Smooth muscle cell (in vitro differentiated cells): ENCODE data around the gene GABBR2. TPM values are rescaled to one million over a fixed set of nuclear protein-coding genes. Genes with fewer than 3 reads are reported as not detected.

Experiments
- DNase-seq: peaks from one replicate; lab custom pipeline; 2025; ENCODE audit not compliant: unreplicated experiment; lab: John Stamatoyannopoulos, UW
- H2AFZ ChIP-seq: fragments of 200-600 bp; sonication (generic); 2 replicates; pipeline ENCODE4 v1.6.0; 2016; ENCODE audit warnings: antibody characterized with exemption, low read depth, mild to moderate bottlenecking
- H3F3A ChIP-seq: fragments of 200-600 bp; sonication (generic); 2 replicates; pipeline ENCODE4 v1.6.0; 2017; ENCODE audit warnings: antibody characterized with exemption, low read depth
- H3K27ac ChIP-seq: fragments of 200-600 bp; sonication (generic); 2 replicates; pipeline ENCODE4 v1.5.1; 2016; ENCODE audit warnings: low read depth, mild to moderate bottlenecking
- H3K27me3 ChIP-seq: fragments of 200-600 bp; sonication (generic); 2 replicates; pipeline ENCODE4 v1.6.1; 2016; ENCODE audit warnings: low read depth, mild to moderate bottlenecking
- H3K36me3 ChIP-seq: fragments of 200-600 bp; sonication (generic); 2 replicates; pipeline ENCODE4 v1.5.1; 2016; ENCODE audit warnings: low read depth
- H3K4me1 ChIP-seq: fragments of 200-600 bp; sonication (generic); 2 replicates; pipeline ENCODE4 v1.5.1; 2016; ENCODE audit warnings: low read depth
- H3K4me2 ChIP-seq: fragments of 200-600 bp; sonication (generic); 2 replicates; pipeline ENCODE4 v1.6.0; 2016; ENCODE audit warnings: mild to moderate bottlenecking
- H3K4me3 ChIP-seq: fragments of 200-600 bp; sonication (generic); 2 replicates; pipeline ENCODE4 v1.5.1; 2016; ENCODE audit warnings: mild to moderate bottlenecking
- H3K79me2 ChIP-seq: fragments of 200-600 bp; sonication (generic); 2 replicates; pipeline ENCODE4 v1.6.0; 2016; ENCODE audit warnings: low read depth, mild to moderate bottlenecking
- H3K9ac ChIP-seq: fragments of 200-600 bp; sonication (generic); 2 replicates; pipeline ENCODE4 v1.6.0; 2016; ENCODE audit warnings: low read depth
- H3K9me3 ChIP-seq: fragments of 200-600 bp; sonication (generic); replicated peaks from 2 replicates; pipeline ENCODE4 v1.5.1; 2016; ENCODE audit warnings: low read depth
- H4K20me1 ChIP-seq: fragments of 200-600 bp; sonication (generic); 2 replicates; pipeline ENCODE4 v1.6.0; 2016; ENCODE audit warnings: low read depth
- WGBS: methylation state at CpG from one replicate; pipeline ENCODE4 v1.1.7; 2016; ENCODE audit warnings: low lambda C conversion rate; 5-methylcytosine and 5-hydroxymethylcytosine counted together
- polyA plus RNA-seq: library from polyadenylated mRNA; unstranded; fragments of >200 nt; fragmentation: Nextera tagmentation; extraction: Ambion mirVana; gene quantifications from 2 replicates; pipeline ENCODE4 v1.2.1, GENCODE V29; 2016
- total RNA-seq: library from RNA; depleted of rRNA; stranded (reverse); fragments of >200 nt; gene quantifications from 2 replicates; pipeline ENCODE4 v1.2.3, GENCODE V29; 2014
- TF ChIP-seq, protein P1 (sequence below): fragments of 200-600 bp; sonication (generic); IDR thresholded peaks from 2 replicates; pipeline ENCODE4 v1.5.1; 2017; ENCODE audit warnings: borderline replicate concordance, mild to moderate bottlenecking, antibody characterized with exemption; ENCODE audit not compliant: insufficient read depth, poor library complexity, severe bottlenecking

Gene GABBR2
- total and polyA plus RNA-seq, 2 experiments from 2014 or later, result 0.25 TPM; not detected in 1

DNA sequence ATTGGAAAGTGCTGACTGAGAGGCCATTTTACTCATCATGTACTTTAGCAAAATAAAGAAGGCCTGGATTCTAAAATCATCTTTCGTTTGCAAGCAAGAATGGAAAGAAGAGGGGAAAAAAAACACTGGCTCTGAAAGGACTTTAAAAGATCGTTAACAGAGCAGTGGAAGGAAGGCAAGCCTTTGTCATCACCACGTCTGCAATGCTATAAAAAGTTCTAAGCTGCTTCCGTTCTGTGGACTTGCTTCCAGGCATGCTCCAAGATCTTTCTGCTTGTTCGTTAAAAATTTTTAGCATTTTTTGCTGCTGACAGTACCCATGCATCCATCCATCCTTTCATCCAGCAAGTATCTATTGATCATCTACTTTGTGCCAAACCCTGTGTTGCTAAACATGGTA, 226.5 kb downstream of the GABBR2 start:
- H3K9ac ChIP-seq, result no peak overlapping the region
- H3K4me3 ChIP-seq, result no peak overlapping the region
- no peaks in the 10 kb centered on the region for H3K36me3 ChIP-seq
- H3K27me3 ChIP-seq, result no peaks in the 10 kb centered on the region
- H3F3A ChIP-seq, result peaks cover 5% of the 10 kb centered on the region
- WGBS, result 20% methylated on average over 5 of the region's 5 CpGs
- H4K20me1 ChIP-seq, result no peaks in the 10 kb centered on the region
- peak overlapping the region; percentile 28 for H3K27ac ChIP-seq
- no peaks in the 10 kb centered on the region for H3K9me3 ChIP-seq
- no peaks in the 10 kb centered on the region for H3K79me2 ChIP-seq
- peak overlapping the region; percentile 47 for H2AFZ ChIP-seq
- peak overlapping the region; percentile 40 for H3K4me2 ChIP-seq
- DNase-seq, result no peak
- TF ChIP-seq, protein P1, sequence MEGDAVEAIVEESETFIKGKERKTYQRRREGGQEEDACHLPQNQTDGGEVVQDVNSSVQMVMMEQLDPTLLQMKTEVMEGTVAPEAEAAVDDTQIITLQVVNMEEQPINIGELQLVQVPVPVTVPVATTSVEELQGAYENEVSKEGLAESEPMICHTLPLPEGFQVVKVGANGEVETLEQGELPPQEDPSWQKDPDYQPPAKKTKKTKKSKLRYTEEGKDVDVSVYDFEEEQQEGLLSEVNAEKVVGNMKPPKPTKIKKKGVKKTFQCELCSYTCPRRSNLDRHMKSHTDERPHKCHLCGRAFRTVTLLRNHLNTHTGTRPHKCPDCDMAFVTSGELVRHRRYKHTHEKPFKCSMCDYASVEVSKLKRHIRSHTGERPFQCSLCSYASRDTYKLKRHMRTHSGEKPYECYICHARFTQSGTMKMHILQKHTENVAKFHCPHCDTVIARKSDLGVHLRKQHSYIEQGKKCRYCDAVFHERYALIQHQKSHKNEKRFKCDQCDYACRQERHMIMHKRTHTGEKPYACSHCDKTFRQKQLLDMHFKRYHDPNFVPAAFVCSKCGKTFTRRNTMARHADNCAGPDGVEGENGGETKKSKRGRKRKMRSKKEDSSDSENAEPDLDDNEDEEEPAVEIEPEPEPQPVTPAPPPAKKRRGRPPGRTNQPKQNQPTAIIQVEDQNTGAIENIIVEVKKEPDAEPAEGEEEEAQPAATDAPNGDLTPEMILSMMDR, result no peak
- no peaks in the 10 kb centered on the region for H3K4me1 ChIP-seq

- Histone ChIP-seq H3K27ac (peak overlapping the region; percentile 28), H3K79me2 (no peaks in the 10 kb centered on the region), H4K20me1 (no peaks in the 10 kb centered on the region), H3K4me3 (no peak overlapping the region), H3K27me3 (no peaks in the 10 kb centered on the region), H3K36me3 (no peaks in the 10 kb centered on the region), H3K9me3 (no peaks in the 10 kb centered on the region), H3K4me1 (no peaks in the 10 kb centered on the region), H3K4me2 (peak overlapping the region; percentile 40), H3F3A (peaks cover 5% of the 10 kb centered on the region), H3K9ac (no peak overlapping the region), H2AFZ (no peak overlapping the region)
- TF ChIP-seq, protein P1, result no peak
- 80% methylated on average over 5 of the region's 5 CpGs for WGBS
- DNase-seq, result no peak
Observed at GRCh38 chr9:98481676-98482075, 227.1 kb downstream of the GABBR2 start.

GRCh38 chr9:98479967-98480847, 228.5 kb downstream of the GABBR2 start:
- H3K4me1 ChIP-seq, result peaks cover 4% of the 10 kb centered on the region
- no peaks in the 10 kb centered on the region for H3K36me3 ChIP-seq
- peak overlapping the region; percentile 55 for H3K27ac ChIP-seq
- H3K4me2 ChIP-seq, result no peak overlapping the region
- peaks cover 5% of the 10 kb centered on the region for H3F3A ChIP-seq
- H2AFZ ChIP-seq, result no peak overlapping the region
- H3K4me3 ChIP-seq, result no peak overlapping the region
- no peaks in the 10 kb centered on the region for H3K27me3 ChIP-seq
- no peaks in the 10 kb centered on the region for H4K20me1 ChIP-seq
- H3K79me2 ChIP-seq, result no peaks in the 10 kb centered on the region
- H3K9me3 ChIP-seq, result no peaks in the 10 kb centered on the region
- H3K9ac ChIP-seq, result peak overlapping the region; percentile 18
- WGBS, result 89% methylated on average over 5 of the region's 5 CpGs
- TF ChIP-seq, protein P1, result no peak
- DNase-seq, result no peak
